ENCODE data around the gene FZD7. TPM values are rescaled to one million over a fixed set of nuclear protein-coding genes. Genes with fewer than 3 reads are reported as not detected.

Gene FZD7
- total RNA-seq, 1 experiment from 2014 or later, result 4.8 TPM

DNA sequence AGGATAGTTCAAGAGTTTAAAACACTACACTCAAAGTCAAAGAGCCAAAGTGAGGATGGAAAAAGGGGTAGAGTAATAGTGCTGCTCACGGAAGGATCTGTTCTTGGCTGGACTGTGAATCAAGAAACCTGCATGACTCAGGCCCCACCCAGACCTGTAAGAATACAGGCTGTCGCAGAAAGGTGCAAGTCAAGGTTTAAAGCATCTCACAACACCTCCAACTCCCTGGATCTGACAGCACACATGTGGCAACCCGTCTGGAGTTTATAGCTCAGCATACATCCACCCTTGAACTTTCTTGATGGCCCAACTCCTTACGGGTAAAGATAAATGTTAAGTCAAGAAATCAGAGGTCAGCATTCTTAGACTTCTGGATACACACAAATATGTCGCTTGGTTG lies 45.7 kb downstream of the FZD7 start:
- ATAC-seq (no peak), DNase-seq (no peak)
- Histone ChIP-seq H3K36me3 (ENCODE audit: low read depth, low read length) (no peaks in the 10 kb centered on the region), H3K27ac (ENCODE audit: low read length) (no peak overlapping the region), H3K4me3 (ENCODE audit: low read length) (no peak overlapping the region), H3K9me2 (replicated peaks; ENCODE audit: low read length) (no peaks in the 10 kb centered on the region), H2AFZ (ENCODE audit: low read length) (no peak overlapping the region), H3K9ac (ENCODE audit: low read length) (no peak overlapping the region), H3K79me2 (ENCODE audit: low read length) (no peaks in the 10 kb centered on the region), H3K4me2 (ENCODE audit: low read length) (no peak overlapping the region), H3K27me3 (ENCODE audit: low read length) (no peaks in the 10 kb centered on the region), H3F3A (ENCODE audit: low read length, unreplicated experiment) (no peaks in the 10 kb centered on the region), H4K20me1 (ENCODE audit: low read length) (no peaks in the 10 kb centered on the region), H3K9me3 (ENCODE audit: low read length) (no peaks in the 10 kb centered on the region), H3K4me1 (ENCODE audit: insufficient read depth, low read length) (no peaks in the 10 kb centered on the region)
- ChIA-PET CTCF (interaction anchor here (0.6 kb wide), 1 partner anchor 72 kb away, joined by 5 read pairs; no protein-coding TSS in a partner anchor), POLR2A (ENCODE audit: unreplicated experiment) (no interaction called here)
- TF ChIP-seq EZH2 (IDR thresholded peaks at IDR 0.05; ENCODE audit: low read length, unreplicated experiment) (no peak), EZH2phosphoT487 (IDR thresholded peaks at IDR 0.05; ENCODE audit: borderline replicate concordance, low read length) (no peak), CTCF (conservative IDR thresholded peaks at IDR 0.05; ENCODE audit: low read depth, low read length) (no peak)
- BruUV-seq (replicated peaks), result no TSS peak
- intact Hi-C loops (cut with micrococcal nuclease), result no loop called here

- Histone ChIP-seq H3K27me3 (ENCODE audit: low read length) (no peaks in the 10 kb centered on the region), H3K79me2 (ENCODE audit: low read length) (no peaks in the 10 kb centered on the region), H3K4me1 (ENCODE audit: insufficient read depth, low read length) (no peaks in the 10 kb centered on the region), H2AFZ (ENCODE audit: low read length) (no peak overlapping the region), H3K4me2 (ENCODE audit: low read length) (no peak overlapping the region), H3K36me3 (ENCODE audit: low read depth, low read length) (no peaks in the 10 kb centered on the region), H3F3A (ENCODE audit: low read length, unreplicated experiment) (no peaks in the 10 kb centered on the region), H4K20me1 (ENCODE audit: low read length) (no peaks in the 10 kb centered on the region), H3K9me3 (ENCODE audit: low read length) (no peaks in the 10 kb centered on the region), H3K4me3 (ENCODE audit: low read length) (no peak overlapping the region), H3K9me2 (replicated peaks; ENCODE audit: low read length) (no peaks in the 10 kb centered on the region), H3K9ac (ENCODE audit: low read length) (no peak overlapping the region), H3K27ac (ENCODE audit: low read length) (no peak overlapping the region)
- BruUV-seq (replicated peaks), result no TSS peak
- no peak for TF ChIP-seq EZH2phosphoT487 (IDR thresholded peaks at IDR 0.05; ENCODE audit: borderline replicate concordance, low read length)
- no peak for TF ChIP-seq EZH2 (IDR thresholded peaks at IDR 0.05; ENCODE audit: low read length, unreplicated experiment)
- no peak for TF ChIP-seq CTCF (conservative IDR thresholded peaks at IDR 0.05; ENCODE audit: low read depth, low read length)
- ATAC-seq, result no peak
- intact Hi-C loops (cut with micrococcal nuclease), result no loop called here
- ChIA-PET CTCF (no interaction called here), POLR2A (ENCODE audit: unreplicated experiment) (no interaction called here)
- no peak for DNase-seq
Measured at GRCh38 chr2:202084265-202084664, 50.6 kb downstream of the FZD7 start.

Other genes with a start within 250 kb of the FZD7 start
- gene CDK15, start 227.3 kb upstream of the FZD7 start, total RNA-seq (2014; rRNA removed), result 2.4 TPM in 1 of 2 replicates, not detected in the other
- gene KIAA2012, start 39.4 kb downstream of the FZD7 start, total RNA-seq (2014; rRNA removed), result not detected in 2 replicates
- 98.4 and 115 TPM in 2 replicates for gene SUMO1, start 204.7 kb downstream of the FZD7 start, total RNA-seq (2014; rRNA removed)
- gene NOP58, start 231.9 kb downstream of the FZD7 start, total RNA-seq (2014; rRNA removed), result 90.0 and 112 TPM in 2 replicates

All from PC-3 (cell line).